GM18907 (cell line): ENCODE data around the gene SCGB3A1.

Experiments
- ATAC-seq: cut with Tn5 transposase; IDR thresholded peaks from one replicate; pipeline ENCODE4 v1.9.1; 2021; ENCODE audit warnings: mild to moderate bottlenecking, moderate library complexity; ENCODE audit not compliant: unreplicated experiment

The SCGB3A1 gene

GRCh38 chr5:180592176-180592575 lies 877 bp upstream of the SCGB3A1 start:
- no peak for ATAC-seq

GRCh38 chr5:180590543-180591310 lies 572 bp downstream of the SCGB3A1 start:
- no peak for ATAC-seq

- no peak for ATAC-seq
Measured at GRCh38 chr5:180589771-180590542, 1.3 kb downstream of the SCGB3A1 start.

GRCh38 chr5:180586870-180587269 lies 4.4 kb downstream of the SCGB3A1 start:
- no peak for ATAC-seq

- ATAC-seq: no peak
Measured at GRCh38 chr5:180586204-180586603, 5.1 kb downstream of the SCGB3A1 start.

- ATAC-seq: no peak
Measured at GRCh38 chr5:180583738-180584137, 7.6 kb downstream of the SCGB3A1 start.

- no peak for ATAC-seq
Measured at GRCh38 chr5:180580681-180581080, 10.6 kb downstream of the SCGB3A1 start.

GRCh38 chr5:180575571-180575970 lies 15.7 kb downstream of the SCGB3A1 start:
- no peak for ATAC-seq

GRCh38 chr5:180568914-180569313 lies 22.4 kb downstream of the SCGB3A1 start:
- no peak for ATAC-seq

GRCh38 chr5:180563994-180564393 lies 27.3 kb downstream of the SCGB3A1 start:
- ATAC-seq: no peak

- ATAC-seq: no peak
Measured at GRCh38 chr5:180558232-180558631, 33.1 kb downstream of the SCGB3A1 start.

- no peak for ATAC-seq
Measured at GRCh38 chr5:180557217-180557809, 34.0 kb downstream of the SCGB3A1 start.

- ATAC-seq: no peak
Measured at GRCh38 chr5:180555168-180555921, 36.0 kb downstream of the SCGB3A1 start.

GRCh38 chr5:180553530-180553929 lies 37.8 kb downstream of the SCGB3A1 start:
- no peak for ATAC-seq

- ATAC-seq: no peak
Measured at GRCh38 chr5:180548563-180548962, 42.7 kb downstream of the SCGB3A1 start.

- no peak for ATAC-seq
Measured at GRCh38 chr5:180545248-180545647, 46.1 kb downstream of the SCGB3A1 start.

GRCh38 chr5:180541710-180542109 lies 49.6 kb downstream of the SCGB3A1 start:
- ATAC-seq: no peak
